GM19455 (cell line): ENCODE results near the gene DCAF6.

ENCODE experiments used
- ATAC-seq: cut with Tn5 transposase; IDR thresholded peaks from one replicate; pipeline ENCODE4 v1.9.1; 2021; ENCODE audit not compliant: unreplicated experiment

The DCAF6 gene

GRCh38 chr1:167964646-167965045 lies 28.2 kb downstream of the DCAF6 start:
- ATAC-seq: no peak

GRCh38 chr1:167966050-167966449 lies 29.6 kb downstream of the DCAF6 start:
- ATAC-seq: no peak

GRCh38 chr1:167968569-167968968 lies 32.1 kb downstream of the DCAF6 start:
- ATAC-seq: no peak

GRCh38 chr1:167973832-167974231 lies 37.3 kb downstream of the DCAF6 start:
- ATAC-seq: no peak

- no peak for ATAC-seq
Measured at GRCh38 chr1:167974698-167975097, 38.2 kb downstream of the DCAF6 start.

- no peak for ATAC-seq
Measured at GRCh38 chr1:167977245-167977644, 40.8 kb downstream of the DCAF6 start.

GRCh38 chr1:167981933-167982332 lies 45.5 kb downstream of the DCAF6 start:
- no peak for ATAC-seq

GRCh38 chr1:167983797-167984420 lies 47.4 kb downstream of the DCAF6 start:
- ATAC-seq: no peak

- ATAC-seq: no peak
Measured at GRCh38 chr1:167984886-167985489, 48.5 kb downstream of the DCAF6 start.

GRCh38 chr1:167987174-167987573 lies 50.7 kb downstream of the DCAF6 start:
- ATAC-seq: no peak

GRCh38 chr1:167991546-167991945 lies 55.1 kb downstream of the DCAF6 start:
- ATAC-seq: no peak

GRCh38 chr1:167993720-167994119 lies 57.2 kb downstream of the DCAF6 start:
- ATAC-seq: no peak

GRCh38 chr1:167994560-167994959 lies 58.1 kb downstream of the DCAF6 start:
- ATAC-seq: no peak

GRCh38 chr1:167995038-167995437 lies 58.6 kb downstream of the DCAF6 start:
- no peak for ATAC-seq

GRCh38 chr1:167996266-167996665 lies 59.8 kb downstream of the DCAF6 start:
- no peak for ATAC-seq

- no peak for ATAC-seq
Measured at GRCh38 chr1:167997037-167997575, 60.6 kb downstream of the DCAF6 start.

GRCh38 chr1:167999877-168000276 lies 63.4 kb downstream of the DCAF6 start:
- ATAC-seq: no peak

- no peak for ATAC-seq
Measured at GRCh38 chr1:168000656-168001055, 64.2 kb downstream of the DCAF6 start.

GRCh38 chr1:168001213-168001612 lies 64.7 kb downstream of the DCAF6 start:
- no peak for ATAC-seq

- ATAC-seq: no peak
Measured at GRCh38 chr1:168004531-168004930, 68.0 kb downstream of the DCAF6 start.

- ATAC-seq: no peak
Measured at GRCh38 chr1:168005529-168005928, 69.0 kb downstream of the DCAF6 start.

GRCh38 chr1:168007691-168008090 lies 71.2 kb downstream of the DCAF6 start:
- no peak for ATAC-seq

GRCh38 chr1:168008595-168008994 lies 72.1 kb downstream of the DCAF6 start:
- no peak for ATAC-seq
